ENCODE measurements around the gene TMX2.

The TMX2 gene

GRCh38 chr11:57764972-57765371 is 52.6 kb downstream of the TMX2 start:
- DNase-seq (ENCODE audit: low spot score) = no peak

- no peak for DNase-seq (ENCODE audit: low spot score)
Observed at GRCh38 chr11:57770793-57771192, 58.4 kb downstream of the TMX2 start.

- no peak for DNase-seq (ENCODE audit: low spot score)
Observed at GRCh38 chr11:57771365-57771764, 59.0 kb downstream of the TMX2 start.

- DNase-seq (ENCODE audit: low spot score) = no peak
Observed at GRCh38 chr11:57772562-57772961, 60.2 kb downstream of the TMX2 start.

GRCh38 chr11:57773026-57773598 is 60.7 kb downstream of the TMX2 start:
- DNase-seq (ENCODE audit: low spot score) = no peak

- DNase-seq (ENCODE audit: low spot score) = no peak
Observed at GRCh38 chr11:57775491-57775890, 63.1 kb downstream of the TMX2 start.

GRCh38 chr11:57776031-57776521 is 63.7 kb downstream of the TMX2 start:
- no peak for DNase-seq (ENCODE audit: low spot score)

GRCh38 chr11:57776577-57777210 is 64.3 kb downstream of the TMX2 start:
- DNase-seq (ENCODE audit: low spot score) = no peak

- peak; percentile 95 for DNase-seq (ENCODE audit: low spot score)
Observed at GRCh38 chr11:57777969-57778317, 65.5 kb downstream of the TMX2 start.

GRCh38 chr11:57778318-57779037 is 66.1 kb downstream of the TMX2 start:
- DNase-seq (ENCODE audit: low spot score) = peak; percentile 97

- DNase-seq (ENCODE audit: low spot score) = no peak
Observed at GRCh38 chr11:57779276-57779675, 66.9 kb downstream of the TMX2 start.

- DNase-seq (ENCODE audit: low spot score) = no peak
Observed at GRCh38 chr11:57781529-57781943, 69.1 kb downstream of the TMX2 start.

- no peak for DNase-seq (ENCODE audit: low spot score)
Observed at GRCh38 chr11:57785072-57785471, 72.7 kb downstream of the TMX2 start.

GRCh38 chr11:57786436-57786835 is 74.0 kb downstream of the TMX2 start:
- DNase-seq (ENCODE audit: low spot score) = no peak

GRCh38 chr11:57787006-57787604 is 74.7 kb downstream of the TMX2 start:
- no peak for DNase-seq (ENCODE audit: low spot score)

- DNase-seq (ENCODE audit: low spot score) = peak; percentile 80
Observed at GRCh38 chr11:57787920-57788702, 75.7 kb downstream of the TMX2 start.

GRCh38 chr11:57788703-57789088 is 76.3 kb downstream of the TMX2 start:
- DNase-seq (ENCODE audit: low spot score) = no peak
